Measurements from ENCODE around the gene CCDC33.

The CCDC33 gene

DNA sequence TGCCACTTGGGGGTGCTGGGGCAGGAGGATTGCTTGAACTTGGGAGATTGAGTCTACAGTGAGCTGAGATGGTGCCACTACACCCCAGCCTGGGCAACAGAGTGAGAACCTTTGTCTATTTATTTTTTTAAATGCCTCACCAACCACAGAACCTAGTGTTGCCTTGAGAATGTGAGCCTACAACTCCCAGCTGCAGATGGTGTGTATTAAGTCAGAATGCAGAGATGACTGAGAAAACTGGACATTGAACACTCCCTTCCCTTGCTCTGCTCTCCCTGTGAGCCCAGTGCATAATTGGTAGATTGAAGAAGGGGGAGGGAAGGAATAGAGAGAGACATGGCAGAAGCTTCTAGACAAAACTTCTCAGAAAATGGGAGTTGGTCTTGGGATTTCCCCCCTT, 53.5 kb downstream of the CCDC33 start:
- Histone ChIP-seq H3K27me3 (ENCODE audit: control insufficient read depth in 1 of 2, insufficient read depth in 2 of 2, low read length in 2 of 2) (peaks cover 0 to 6% of the 10 kb centered on the region in 2 donors), H3K4me3 (ENCODE audit: low read length in 2 of 2) (no peak overlapping the region)

DNA sequence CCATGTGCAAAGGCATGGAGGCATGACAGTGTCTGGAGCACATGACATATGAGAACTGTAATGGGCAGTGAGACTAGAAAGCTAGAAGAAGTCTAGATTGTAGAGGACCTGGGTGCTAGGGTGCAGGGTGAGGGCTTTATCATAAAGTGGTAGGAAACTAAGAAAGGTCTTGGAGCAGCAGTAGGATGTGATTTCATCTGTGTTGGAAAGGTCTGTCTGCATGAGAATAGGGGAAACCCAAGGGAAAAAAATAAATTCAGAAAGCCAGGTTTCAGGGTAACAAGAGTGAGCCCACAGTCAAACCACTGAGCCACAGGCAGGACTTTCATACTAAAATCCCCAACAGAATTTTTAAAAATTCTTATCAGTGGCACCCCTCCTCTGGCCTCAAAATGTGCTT, 54.5 kb downstream of the CCDC33 start:
- Histone ChIP-seq H3K4me3 (ENCODE audit: low read length in 2 of 2) (no peak overlapping the region), H3K9ac (ENCODE audit: low read length in 2 of 2) (no peak overlapping the region), H3K9me3 (ENCODE audit: control insufficient read depth in 2 of 2, low read length in 2 of 2) (no peaks in the 10 kb centered on the region), H3K36me3 (ENCODE audit: control insufficient read depth in 2 of 2, insufficient read depth in 2 of 2, low read length in 2 of 2) (no peaks in the 10 kb centered on the region), H3K27me3 (ENCODE audit: control insufficient read depth in 1 of 2, insufficient read depth in 2 of 2, low read length in 2 of 2) (peaks cover 0 to 8% of the 10 kb centered on the region in 2 donors), H3K4me1 (ENCODE audit: control insufficient read depth, insufficient read depth, low read length) (no peaks in the 10 kb centered on the region), H3K27ac (ENCODE audit: low read length) (no peak overlapping the region)

More for the DNA sequence above, 53.5 kb downstream of the CCDC33 start:
- Histone ChIP-seq H3K9ac (ENCODE audit: low read length in 2 of 2) (no peak overlapping the region), H3K9me3 (ENCODE audit: control insufficient read depth in 2 of 2, low read length in 2 of 2) (no peaks in the 10 kb centered on the region), H3K36me3 (ENCODE audit: control insufficient read depth in 2 of 2, insufficient read depth in 2 of 2, low read length in 2 of 2) (no peaks in the 10 kb centered on the region), H3K4me1 (ENCODE audit: control insufficient read depth, insufficient read depth, low read length) (no peaks in the 10 kb centered on the region), H3K27ac (ENCODE audit: low read length) (no peak overlapping the region)

DNA sequence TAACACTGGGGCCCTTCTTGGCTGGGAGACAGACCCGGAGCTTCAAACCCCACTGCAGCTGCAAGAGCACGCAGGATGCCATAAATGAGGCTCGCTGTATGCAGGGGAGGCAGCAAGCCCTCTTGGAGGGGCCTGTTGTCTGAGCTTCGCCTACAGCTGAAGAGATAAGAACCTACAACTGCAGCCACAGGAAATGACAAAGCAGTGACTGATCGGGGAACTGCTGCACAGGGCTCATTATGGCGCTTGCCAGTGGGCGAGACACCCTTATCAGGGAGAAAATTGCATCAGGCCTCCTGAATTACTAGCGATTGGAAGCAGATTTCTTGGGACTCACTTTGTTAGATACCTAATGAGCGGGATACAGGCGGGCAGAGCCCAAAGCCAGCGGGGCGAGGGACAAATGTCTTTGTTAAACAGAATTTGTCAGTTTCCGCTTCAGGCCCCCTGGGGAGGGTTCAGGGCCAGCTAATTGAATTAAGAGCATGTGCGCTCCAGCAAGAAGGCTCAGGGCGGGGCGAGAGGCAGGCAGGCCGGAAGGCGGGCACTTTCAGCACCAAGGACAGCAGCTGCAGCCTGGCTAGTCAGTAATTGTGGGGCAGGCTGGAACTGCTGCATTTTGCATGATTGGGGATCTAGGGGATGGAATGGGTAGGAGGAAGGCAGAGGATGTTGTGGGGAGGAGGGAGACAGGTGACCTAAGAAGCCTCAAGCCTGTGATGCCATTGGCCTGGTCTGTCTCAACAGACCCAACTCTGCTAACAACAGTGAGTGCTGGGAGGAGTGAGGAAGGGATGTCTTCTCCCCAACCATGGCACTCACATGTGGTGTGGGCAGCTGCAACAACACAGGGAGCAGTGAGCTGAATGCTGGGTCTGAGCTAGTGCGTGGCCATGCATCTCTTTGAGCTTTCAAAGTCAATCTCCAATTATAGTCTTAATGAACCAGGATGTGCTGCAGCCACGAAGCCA, 55.3 kb downstream of the CCDC33 start:
- H3K4me3 ChIP-seq (ENCODE audit: low read length in 2 of 2) = no peak overlapping the region
- no peaks in the 10 kb centered on the region for H3K36me3 ChIP-seq (ENCODE audit: control insufficient read depth in 2 of 2, insufficient read depth in 2 of 2, low read length in 2 of 2)
- no peak overlapping the region for H3K27ac ChIP-seq (ENCODE audit: low read length)
- no peaks in the 10 kb centered on the region for H3K9me3 ChIP-seq (ENCODE audit: control insufficient read depth in 2 of 2, low read length in 2 of 2)
- H3K9ac ChIP-seq (ENCODE audit: low read length in 2 of 2) = no peak overlapping the region
- no peaks in the 10 kb centered on the region for H3K4me1 ChIP-seq (ENCODE audit: control insufficient read depth, insufficient read depth, low read length)
- H3K27me3 ChIP-seq (ENCODE audit: control insufficient read depth in 1 of 2, insufficient read depth in 2 of 2, low read length in 2 of 2) = peaks cover 0 to 11% of the 10 kb centered on the region in 2 donors

DNA sequence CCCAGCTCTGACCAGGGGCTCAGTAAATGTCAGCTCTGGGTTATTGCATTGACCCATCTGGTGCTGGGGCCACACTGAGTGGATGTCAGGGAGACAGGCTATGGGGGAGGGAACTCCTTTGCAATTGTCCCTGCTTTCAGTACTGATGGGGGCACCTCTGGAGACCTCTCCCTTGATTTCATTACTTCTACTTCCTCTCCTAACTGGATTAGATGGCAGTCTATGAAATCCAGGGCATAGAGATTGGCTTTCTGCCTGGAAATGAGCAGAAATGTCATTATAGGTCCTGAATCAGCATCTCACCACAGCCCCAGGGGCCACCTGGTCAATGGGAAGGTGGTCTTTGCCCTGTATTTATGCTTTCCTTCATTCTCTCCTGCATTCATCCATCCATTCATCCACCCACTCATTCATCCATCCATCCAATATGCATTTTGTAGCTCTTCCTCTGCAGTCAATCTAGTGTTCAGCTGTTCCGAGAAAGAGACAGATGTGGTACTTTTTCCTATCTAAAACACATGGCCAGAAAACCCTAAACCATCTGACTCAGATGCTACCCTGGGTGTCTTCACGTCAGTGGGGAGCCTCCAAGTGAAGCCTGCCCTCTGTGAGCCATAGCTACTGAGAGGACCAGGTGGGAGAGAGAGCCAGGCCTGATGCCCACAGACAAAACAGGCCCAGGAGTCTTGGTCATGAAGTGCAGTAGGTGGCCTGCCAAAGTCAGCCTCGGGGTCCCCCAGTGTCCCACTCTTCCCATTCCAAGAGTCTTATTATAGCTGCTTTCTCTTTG, 57.1 kb downstream of the CCDC33 start:
- no peaks in the 10 kb centered on the region for H3K4me1 ChIP-seq (ENCODE audit: control insufficient read depth, insufficient read depth, low read length)

DNA sequence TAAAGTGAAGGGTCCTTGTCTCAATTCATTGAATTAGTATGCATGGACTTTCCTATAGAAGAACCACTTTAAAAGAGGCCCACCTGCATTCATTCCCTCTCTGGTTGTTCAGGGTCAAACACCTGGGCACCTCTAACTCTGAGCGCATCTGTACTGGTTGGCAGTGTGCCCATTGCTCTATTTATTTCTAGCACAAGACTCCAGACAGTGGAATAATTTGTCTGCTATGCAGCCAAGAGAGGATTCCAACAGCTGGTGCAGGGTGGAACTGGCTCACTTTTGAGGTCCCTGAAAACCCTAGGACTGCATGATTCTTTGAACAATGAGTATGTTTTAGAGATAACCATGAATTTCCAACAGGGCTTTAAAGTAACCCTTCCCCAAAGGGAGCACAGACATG, 57.9 kb downstream of the CCDC33 start:
- Histone ChIP-seq H3K9ac (ENCODE audit: low read length in 2 of 2) (no peak overlapping the region), H3K27ac (ENCODE audit: low read length) (no peak overlapping the region), H3K4me1 (ENCODE audit: control insufficient read depth, insufficient read depth, low read length) (no peaks in the 10 kb centered on the region), H3K4me3 (ENCODE audit: low read length in 2 of 2) (no peak overlapping the region), H3K27me3 (ENCODE audit: control insufficient read depth in 1 of 2, insufficient read depth in 2 of 2, low read length in 2 of 2) (peaks cover 0 to 12% of the 10 kb centered on the region in 2 donors), H3K36me3 (ENCODE audit: control insufficient read depth in 2 of 2, insufficient read depth in 2 of 2, low read length in 2 of 2) (no peaks in the 10 kb centered on the region), H3K9me3 (ENCODE audit: control insufficient read depth in 2 of 2, low read length in 2 of 2) (no peaks in the 10 kb centered on the region)

More for the DNA sequence above, 57.1 kb downstream of the CCDC33 start:
- Histone ChIP-seq H3K36me3 (ENCODE audit: control insufficient read depth in 2 of 2, insufficient read depth in 2 of 2, low read length in 2 of 2) (no peaks in the 10 kb centered on the region), H3K27ac (ENCODE audit: low read length) (no peak overlapping the region), H3K4me3 (ENCODE audit: low read length in 2 of 2) (no peak overlapping the region), H3K9me3 (ENCODE audit: control insufficient read depth in 2 of 2, low read length in 2 of 2) (no peaks in the 10 kb centered on the region), H3K27me3 (ENCODE audit: control insufficient read depth in 1 of 2, insufficient read depth in 2 of 2, low read length in 2 of 2) (peaks cover 0 to 13% of the 10 kb centered on the region in 2 donors), H3K9ac (ENCODE audit: low read length in 2 of 2) (no peak overlapping the region)

DNA sequence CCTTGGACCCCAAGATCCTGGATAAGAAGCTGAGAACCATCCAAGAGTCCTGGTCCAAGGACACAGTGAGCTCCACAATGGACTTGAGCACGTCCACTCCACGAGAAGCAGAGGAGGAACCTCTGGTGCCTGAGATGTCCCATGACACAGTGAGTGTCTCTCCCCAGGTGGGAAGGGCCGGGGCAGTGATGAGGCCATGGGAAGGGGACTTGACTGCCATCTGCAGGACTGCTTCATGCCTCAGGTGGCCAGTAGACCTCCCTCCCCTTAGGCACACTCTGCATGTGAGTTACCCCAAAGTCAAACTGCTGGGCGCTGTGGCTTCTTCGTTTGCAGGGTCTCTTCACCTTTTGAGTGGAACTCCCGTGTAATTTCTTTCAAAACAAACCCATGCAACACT, 59.7 kb downstream of the CCDC33 start:
- Histone ChIP-seq H3K27ac (ENCODE audit: low read length) (no peak overlapping the region), H3K36me3 (ENCODE audit: control insufficient read depth in 2 of 2, insufficient read depth in 2 of 2, low read length in 2 of 2) (no peaks in the 10 kb centered on the region), H3K4me1 (ENCODE audit: control insufficient read depth, insufficient read depth, low read length) (no peaks in the 10 kb centered on the region), H3K9ac (ENCODE audit: low read length in 2 of 2) (no peak overlapping the region), H3K9me3 (ENCODE audit: control insufficient read depth in 2 of 2, low read length in 2 of 2) (no peaks in the 10 kb centered on the region), H3K27me3 (ENCODE audit: control insufficient read depth in 1 of 2, insufficient read depth in 2 of 2, low read length in 2 of 2) (peaks cover 0 to 11% of the 10 kb centered on the region in 2 donors), H3K4me3 (ENCODE audit: low read length in 2 of 2) (no peak overlapping the region)

DNA sequence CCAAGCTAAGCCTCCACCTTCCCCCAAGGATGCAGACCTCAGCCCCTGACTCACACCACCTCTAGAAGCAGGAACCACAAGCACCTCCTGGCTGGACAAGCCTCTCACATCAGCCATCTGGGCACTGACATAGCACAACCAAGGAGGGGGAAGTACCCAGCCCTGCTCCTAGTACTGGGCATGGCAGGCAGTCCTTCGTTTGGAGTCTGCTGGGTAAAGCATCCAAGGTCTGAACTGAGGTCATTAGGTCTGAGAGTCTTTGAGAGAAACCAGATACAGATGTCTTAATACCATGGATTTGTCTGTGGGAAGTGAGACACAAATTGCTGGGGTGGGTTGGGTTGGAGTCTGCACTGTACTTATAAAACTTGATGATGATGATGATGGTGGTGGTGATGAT, 61.8 kb downstream of the CCDC33 start:
- Histone ChIP-seq H3K27ac (ENCODE audit: low read length) (no peak overlapping the region), H3K36me3 (ENCODE audit: control insufficient read depth in 2 of 2, insufficient read depth in 2 of 2, low read length in 2 of 2) (no peaks in the 10 kb centered on the region), H3K9me3 (ENCODE audit: control insufficient read depth in 2 of 2, low read length in 2 of 2) (no peaks in the 10 kb centered on the region), H3K27me3 (ENCODE audit: control insufficient read depth in 1 of 2, insufficient read depth in 2 of 2, low read length in 2 of 2) (peaks cover 0 to 18% of the 10 kb centered on the region in 2 donors), H3K4me1 (ENCODE audit: control insufficient read depth, insufficient read depth, low read length) (no peaks in the 10 kb centered on the region), H3K4me3 (ENCODE audit: low read length in 2 of 2) (no peak overlapping the region), H3K9ac (ENCODE audit: low read length in 2 of 2) (no peak overlapping the region)

DNA sequence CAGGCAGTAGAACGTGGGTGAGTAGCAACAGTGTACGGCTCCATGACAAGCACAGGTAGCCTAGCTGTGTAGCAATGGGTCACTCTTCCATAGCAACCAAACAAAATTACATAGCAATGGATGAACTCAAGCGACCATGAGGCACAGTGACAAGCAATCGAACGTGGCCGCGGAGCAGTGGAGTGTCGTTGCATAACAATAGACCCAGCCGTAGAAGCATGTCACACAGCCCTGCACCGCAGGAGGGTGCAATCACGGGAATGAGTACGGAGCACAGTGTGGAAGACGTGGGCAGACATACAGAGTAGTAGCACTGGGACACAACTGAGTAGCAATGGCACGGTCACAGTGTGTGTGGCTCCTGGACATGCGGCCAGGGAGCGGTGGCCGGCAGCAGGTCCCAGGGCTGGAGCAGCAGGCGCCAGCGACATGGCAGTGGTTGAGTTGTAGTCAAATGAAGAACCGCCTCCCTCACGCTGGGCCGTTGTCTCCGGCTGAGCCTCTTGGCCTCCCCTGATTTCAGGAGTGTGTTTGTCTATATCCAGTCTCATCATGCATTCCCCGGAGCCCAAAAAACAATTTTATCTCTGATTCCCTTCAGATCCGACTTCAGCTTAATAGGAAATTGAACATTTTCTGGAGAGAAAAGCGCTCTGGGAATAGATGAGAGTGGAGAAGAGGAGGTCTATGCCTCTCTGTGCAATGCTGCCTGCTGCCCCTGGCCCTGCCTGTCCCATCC, 64.1 kb downstream of the CCDC33 start:
- Histone ChIP-seq H3K36me3 (ENCODE audit: control insufficient read depth in 2 of 2, insufficient read depth in 2 of 2, low read length in 2 of 2) (no peaks in the 10 kb centered on the region), H3K27me3 (ENCODE audit: control insufficient read depth in 1 of 2, insufficient read depth in 2 of 2, low read length in 2 of 2) (peaks cover 7 to 26% of the 10 kb centered on the region in 2 donors), H3K4me1 (ENCODE audit: control insufficient read depth, insufficient read depth, low read length) (no peaks in the 10 kb centered on the region)

DNA sequence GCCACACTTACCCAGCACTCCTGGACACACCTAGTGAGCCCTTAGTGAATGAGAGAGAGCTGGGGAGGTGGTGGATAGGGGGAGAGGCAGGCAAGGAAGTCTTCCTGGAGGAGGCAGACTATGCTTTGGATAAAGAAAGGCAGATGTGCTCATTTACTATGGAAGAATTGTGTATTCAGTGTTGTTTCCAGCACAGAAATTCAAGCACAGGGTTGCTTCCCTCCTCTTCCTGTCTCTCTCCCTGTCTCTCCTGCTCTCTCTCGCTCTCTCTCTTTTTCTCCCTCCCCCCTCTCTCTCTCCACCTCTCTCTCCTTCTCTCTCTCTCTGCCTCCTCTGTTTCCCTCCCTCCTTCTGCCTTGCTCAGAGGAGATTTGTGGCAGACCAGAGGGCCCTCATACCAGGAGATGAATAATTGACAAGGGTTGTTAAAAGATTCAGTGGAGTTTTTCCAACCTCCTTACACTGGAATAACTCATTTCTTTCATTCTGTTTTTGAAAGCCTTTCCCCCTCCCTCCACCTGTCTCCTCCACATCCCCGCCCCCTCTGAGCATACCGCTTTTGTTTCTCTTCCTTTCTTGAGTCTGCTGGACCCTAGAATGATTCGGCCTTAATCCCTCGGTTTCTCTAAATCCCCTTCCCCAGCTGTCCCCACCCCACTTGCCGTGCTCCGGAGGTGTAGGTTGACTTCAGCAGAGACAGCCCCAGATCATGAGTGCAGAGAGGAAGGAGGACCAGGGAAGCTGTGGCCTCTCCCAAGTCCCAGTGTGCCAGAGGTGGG, 65.6 kb downstream of the CCDC33 start:
- H3K27ac ChIP-seq (ENCODE audit: low read length) = no peak overlapping the region
- no peaks in the 10 kb centered on the region for H3K36me3 ChIP-seq (ENCODE audit: control insufficient read depth in 2 of 2, insufficient read depth in 2 of 2, low read length in 2 of 2)
- H3K27me3 ChIP-seq (ENCODE audit: control insufficient read depth in 1 of 2, insufficient read depth in 2 of 2, low read length in 2 of 2) = peaks cover 21 to 29% of the 10 kb centered on the region in 2 donors
- no peak overlapping the region for H3K9ac ChIP-seq (ENCODE audit: low read length in 2 of 2)
- no peaks in the 10 kb centered on the region for H3K4me1 ChIP-seq (ENCODE audit: control insufficient read depth, insufficient read depth, low read length)
- no peaks in the 10 kb centered on the region for H3K9me3 ChIP-seq (ENCODE audit: control insufficient read depth in 2 of 2, low read length in 2 of 2)
- no peak overlapping the region for H3K4me3 ChIP-seq (ENCODE audit: low read length in 2 of 2)

More for the DNA sequence above, 64.1 kb downstream of the CCDC33 start:
- Histone ChIP-seq H3K9ac (ENCODE audit: low read length in 2 of 2) (no peak overlapping the region), H3K9me3 (ENCODE audit: control insufficient read depth in 2 of 2, low read length in 2 of 2) (no peaks in the 10 kb centered on the region), H3K4me3 (ENCODE audit: low read length in 2 of 2) (no peak overlapping the region), H3K27ac (ENCODE audit: low read length) (no peak overlapping the region)
